T-helper 1 cell treated with Interleukin-12 subunit alpha and Interleukin-12 subunit beta and Interleukin-4 antibody, amounts not matched to agents 30 ng/mL and 1 ng/mL, for 36 hours (primary cell): ENCODE data around the gene RBFOX2. TPM values are rescaled to one million over a fixed set of nuclear protein-coding genes. Genes with fewer than 3 reads are reported as not detected.

Experiments used
- intact Hi-C: fragments of 100-400 bp; cut with micrococcal nuclease; formaldehyde crosslinking; loops from one replicate; pipeline ENCODE4 v1.15.1; 2024
- total RNA-seq: library from RNA; stranded (reverse); gene quantifications from 2 replicates; pipeline ENCODE4 v1.2.3, GENCODE V29; 2022

The RBFOX2 gene
- total RNA-seq, 1 donor from 2014 or later = 0.83 TPM

DNA sequence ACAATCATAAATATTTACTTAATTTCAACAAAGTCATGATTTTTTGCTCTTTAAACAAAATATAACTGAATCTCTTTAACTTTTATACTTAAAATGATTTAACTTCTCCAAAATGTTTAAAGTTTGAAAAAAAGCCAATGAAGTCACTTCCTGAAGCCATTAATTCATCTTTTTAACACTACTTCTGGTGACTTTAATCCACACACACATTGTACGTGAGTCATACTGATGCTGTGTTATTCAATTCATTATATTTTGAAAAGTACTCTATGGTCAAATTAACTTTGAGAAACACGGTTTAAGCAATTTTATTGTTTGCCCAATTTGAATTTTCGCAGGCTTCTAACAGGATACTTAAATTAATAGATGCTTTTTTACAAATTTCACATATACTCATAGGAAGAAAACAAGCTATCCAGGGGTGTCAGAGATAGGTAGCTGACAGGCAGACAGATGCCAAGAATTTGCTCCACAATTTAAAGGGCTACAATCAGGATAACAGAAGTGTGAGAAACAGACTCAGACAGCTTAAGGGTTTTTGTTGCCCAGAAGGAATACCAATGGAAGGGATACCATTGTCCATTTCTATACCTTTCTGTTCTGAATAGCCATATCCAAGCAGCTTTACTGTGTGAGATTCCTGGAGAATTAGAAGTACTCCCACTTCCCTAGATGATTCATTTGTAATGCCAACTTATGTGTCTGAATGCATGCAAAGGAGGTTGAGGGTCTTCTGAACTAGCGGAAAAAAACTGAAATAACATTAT is 118.4 kb downstream of the RBFOX2 start:
- intact Hi-C loops = no loop called here

DNA sequence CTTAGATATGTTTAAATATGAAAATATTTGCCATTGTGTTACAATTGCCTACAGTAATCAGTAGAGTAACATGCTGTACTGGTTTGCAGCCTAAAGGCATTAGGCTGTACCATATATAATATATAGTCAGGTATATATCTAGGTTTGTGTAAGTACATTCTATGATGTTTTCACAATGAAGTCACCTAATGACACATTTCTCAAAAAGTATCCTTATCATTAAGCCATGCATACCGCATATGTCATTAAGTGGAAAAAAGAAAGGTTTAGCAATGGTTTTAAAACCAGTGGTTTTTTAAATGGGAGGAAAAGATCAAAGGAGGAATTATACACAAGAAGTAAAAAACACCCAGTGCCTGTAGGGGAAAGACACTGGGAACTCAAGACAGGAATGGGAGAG is 122.7 kb downstream of the RBFOX2 start:
- intact Hi-C loops = no loop called here

DNA sequence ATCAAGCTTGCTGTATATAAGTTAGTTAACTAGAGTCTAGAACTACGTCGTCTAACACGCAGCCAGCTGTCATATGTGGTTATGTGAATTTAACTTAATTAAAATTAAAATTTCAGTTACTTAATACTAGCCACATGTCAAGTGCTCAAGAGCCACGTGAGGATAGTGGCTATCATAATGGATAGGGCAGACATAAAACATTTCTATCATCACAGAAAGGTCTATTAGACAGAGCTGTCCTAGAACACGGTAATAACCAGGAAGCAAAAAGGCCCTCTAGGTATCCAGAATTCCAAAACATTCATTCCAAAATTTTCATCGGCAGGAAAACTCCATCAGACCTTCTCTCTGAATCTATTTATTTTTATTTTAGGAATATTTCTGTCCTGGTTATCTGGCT is 123.9 kb downstream of the RBFOX2 start:
- intact Hi-C loops = no loop called here

DNA sequence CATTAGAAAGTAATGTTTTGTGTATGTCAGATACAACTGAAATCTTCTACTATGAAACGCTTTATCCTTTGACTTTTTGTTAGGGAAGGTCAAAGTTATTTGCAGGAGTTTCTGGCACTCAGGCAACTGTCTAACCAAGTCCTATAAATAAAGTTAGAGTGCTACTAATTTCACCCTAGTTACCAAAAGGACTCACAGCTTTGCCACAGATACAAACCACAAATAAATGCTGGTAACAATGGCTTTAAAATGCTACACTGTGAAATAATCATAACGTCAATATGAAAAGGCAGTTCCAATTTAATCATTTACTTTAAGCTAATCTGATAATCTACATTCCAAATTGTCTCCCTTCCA is 124.3 kb downstream of the RBFOX2 start:
- intact Hi-C loops = no loop called here

GRCh38 chr22:35903571-35904335 is 124.9 kb downstream of the RBFOX2 start:
- intact Hi-C loops = no loop called here

DNA sequence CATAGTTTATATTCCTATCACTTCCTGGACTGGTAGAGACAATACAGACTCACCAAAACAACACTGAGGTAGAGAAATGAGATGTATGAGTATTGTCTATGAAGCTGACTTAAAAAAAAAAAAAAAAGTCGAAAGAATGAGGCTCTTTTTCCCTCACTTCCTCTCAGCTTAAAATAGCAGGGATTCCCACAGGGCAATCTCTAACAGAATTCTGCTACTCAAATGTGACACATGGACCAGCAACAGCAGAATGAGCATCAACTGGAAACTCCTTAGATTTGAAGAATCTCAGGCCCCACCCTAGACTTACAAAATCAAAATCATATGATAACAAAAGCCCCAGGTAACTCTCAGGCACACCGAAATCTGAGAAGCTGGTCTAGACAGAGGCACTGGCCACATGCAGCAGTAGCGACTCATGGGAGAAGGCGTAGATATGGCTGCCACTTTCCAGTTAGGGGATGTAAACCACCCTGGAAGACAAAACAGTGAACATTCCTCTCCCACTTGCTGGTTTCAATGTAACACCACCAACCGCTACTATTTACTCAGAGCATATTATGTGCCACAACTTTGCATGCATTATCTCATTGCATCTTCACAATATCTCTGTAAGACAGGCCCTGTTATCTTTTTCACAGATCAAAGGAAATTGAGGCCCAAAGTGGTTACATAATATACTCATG is 128.0 kb downstream of the RBFOX2 start:
- intact Hi-C loops = no loop called here

GRCh38 chr22:35899736-35900135 is 128.9 kb downstream of the RBFOX2 start:
- intact Hi-C loops = no loop called here

DNA sequence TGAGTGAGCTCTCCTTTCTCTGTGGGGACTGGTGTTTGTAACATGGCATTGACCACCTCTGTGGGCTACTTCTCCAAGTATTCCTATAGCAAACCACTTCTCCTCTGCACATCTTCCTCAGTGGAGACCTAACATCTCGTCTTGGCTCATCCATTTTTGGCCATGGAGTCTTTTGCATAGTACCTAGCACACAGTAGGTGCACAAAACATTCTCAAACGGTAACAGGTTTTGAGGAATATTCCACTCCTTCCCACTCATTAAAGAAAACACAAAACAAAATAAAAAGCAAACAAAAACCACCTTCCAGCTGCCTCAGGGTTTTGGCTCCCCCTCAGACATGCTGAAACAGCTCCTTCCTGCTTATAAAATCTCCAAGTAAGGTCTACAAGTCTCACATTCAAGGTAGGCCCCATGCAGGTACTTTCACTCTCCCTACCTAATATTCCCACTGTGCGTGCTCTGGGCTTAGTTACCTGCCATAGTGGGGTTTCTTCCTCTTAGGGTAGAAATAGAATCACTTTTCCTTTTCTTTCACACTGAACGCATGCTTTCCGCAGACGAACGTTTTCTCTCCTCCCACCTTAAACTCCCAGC is 132.4 kb downstream of the RBFOX2 start:
- intact Hi-C loops = no loop called here

- intact Hi-C loops = no loop called here
These were observed 133.5 kb downstream of the RBFOX2 start for GRCh38 chr22:35894937-35895708.

DNA sequence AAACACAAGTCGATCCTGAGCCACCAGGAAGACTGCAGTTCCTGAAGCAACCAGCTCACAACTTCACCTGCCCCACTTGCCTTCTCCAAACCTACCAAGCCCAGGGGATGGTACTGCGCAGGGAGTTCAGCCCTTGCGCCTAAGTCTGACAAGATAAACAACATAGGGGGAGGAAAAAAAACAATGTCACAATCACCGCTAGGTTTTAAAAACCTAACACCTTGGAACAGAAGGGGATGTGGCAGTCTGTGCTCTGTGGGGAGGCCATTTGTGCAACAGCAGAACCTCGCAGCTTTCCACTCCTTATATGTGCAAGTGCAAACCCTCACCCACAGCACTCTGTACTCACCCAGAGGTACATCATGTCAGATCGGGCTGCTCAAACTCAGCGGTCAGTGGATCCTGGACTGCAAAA is 134.2 kb downstream of the RBFOX2 start:
- intact Hi-C loops = no loop called here

- intact Hi-C loops = no loop called here
These were observed 134.9 kb downstream of the RBFOX2 start for GRCh38 chr22:35893698-35894097.

DNA sequence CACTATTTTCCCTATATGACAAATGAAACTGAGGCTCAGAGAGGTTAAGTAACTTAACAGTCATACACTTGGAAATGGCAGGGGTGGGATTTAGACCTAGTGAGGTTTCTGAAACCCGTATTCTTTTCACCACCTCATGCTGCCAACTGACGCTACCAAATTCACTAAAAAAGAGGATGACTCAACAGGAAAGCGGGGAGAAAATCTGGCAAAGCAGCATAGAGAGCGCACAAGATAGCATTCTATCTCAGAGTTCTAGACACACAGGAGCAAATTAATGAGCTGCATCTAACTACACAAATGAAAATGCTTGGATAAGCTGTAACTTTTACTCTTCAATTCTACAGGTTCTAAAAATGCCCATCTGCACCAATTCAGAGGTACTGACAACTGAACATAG is 136.4 kb downstream of the RBFOX2 start:
- intact Hi-C loops = no loop called here

GRCh38 chr22:35891442-35891841 is 137.2 kb downstream of the RBFOX2 start:
- intact Hi-C loops = no loop called here

DNA sequence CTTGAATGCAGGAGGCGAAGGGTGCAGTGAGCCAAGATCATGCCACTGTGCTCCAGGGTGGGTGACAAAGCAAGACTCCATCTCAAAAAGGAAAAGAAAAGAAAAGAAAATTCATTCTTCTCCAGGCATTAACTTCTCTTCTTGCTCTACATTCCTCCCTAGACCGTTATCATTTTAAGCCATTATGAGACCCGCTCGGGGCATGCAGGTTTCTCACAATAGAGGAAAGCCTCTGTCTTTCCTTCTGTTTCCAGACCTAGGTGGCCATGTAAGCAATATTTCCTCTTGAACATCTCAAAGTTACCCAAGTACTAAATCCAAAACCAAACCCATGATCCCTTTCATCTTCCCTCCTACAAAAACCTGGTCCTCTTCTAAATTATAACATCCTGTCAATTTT is 139.6 kb downstream of the RBFOX2 start:
- intact Hi-C loops = no loop called here

- intact Hi-C loops = no loop called here
These were observed 140.3 kb downstream of the RBFOX2 start for GRCh38 chr22:35888181-35888870.

DNA sequence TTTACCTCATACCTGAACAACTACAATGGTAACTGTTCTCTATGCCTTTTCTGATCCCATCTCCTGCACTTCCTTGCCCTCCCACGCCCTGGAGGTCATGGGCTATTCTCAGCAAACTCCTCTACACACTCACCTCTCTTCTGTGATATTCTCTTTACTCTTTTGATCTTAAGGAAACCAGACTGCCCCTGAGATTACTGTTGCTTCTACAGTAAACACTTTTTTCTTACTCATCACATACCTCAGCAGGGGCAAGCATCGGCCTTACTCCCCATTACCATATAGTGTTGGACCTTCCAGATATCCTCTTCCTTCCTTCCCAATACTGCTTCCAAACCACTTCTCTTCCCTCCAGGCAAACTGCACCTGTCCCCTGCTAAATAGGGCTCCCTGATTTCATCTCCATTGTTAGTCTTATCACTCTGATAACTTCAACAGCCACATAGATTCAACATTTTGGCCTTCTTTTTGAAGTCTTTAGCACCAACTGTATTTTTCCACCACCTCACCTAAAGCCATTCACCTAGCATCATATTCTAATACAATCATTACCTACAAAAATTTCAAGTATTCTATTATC is 141.2 kb downstream of the RBFOX2 start:
- intact Hi-C loops = no loop called here

DNA sequence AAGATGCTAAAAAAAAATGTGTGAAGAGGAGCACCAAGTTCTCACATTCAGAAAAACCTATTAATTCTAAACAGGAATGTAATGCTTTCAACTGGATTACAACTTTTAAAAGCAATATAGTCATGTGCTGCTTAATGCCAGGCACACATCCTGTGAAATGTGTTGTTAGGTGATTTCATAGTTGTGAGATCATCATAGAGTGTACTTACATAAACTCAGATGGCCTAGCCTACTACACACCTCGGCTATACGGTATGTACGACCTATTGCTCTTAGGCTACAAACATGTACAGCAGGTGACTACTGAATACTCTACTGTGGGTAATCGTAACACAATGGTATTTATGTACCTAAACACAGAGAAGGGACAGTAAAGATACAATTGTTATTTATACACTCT is 142.3 kb downstream of the RBFOX2 start:
- intact Hi-C loops = no loop called here

- intact Hi-C loops = no loop called here
These were observed 144.1 kb downstream of the RBFOX2 start for GRCh38 chr22:35884529-35884928.

GRCh38 chr22:35883031-35883620 is 145.5 kb downstream of the RBFOX2 start:
- intact Hi-C loops = no loop called here
